SU-DHL-6 (cell line): Measurements from ENCODE around the gene AFG3L2.

Source experiments
- H2AFZ ChIP-seq: fragments of 200-600 bp; sonication (generic); 2 replicates; pipeline ENCODE4 v1.6.1; 2014; ENCODE audit warnings: low read depth, mild to moderate bottlenecking, moderate library complexity, mixed read lengths, antibody characterized with exemption, low read length; ENCODE audit not compliant: severe bottlenecking
- H3F3A ChIP-seq: fragments of 200-600 bp; shearing (Covaris generic); 2 replicates; pipeline ENCODE4 v1.6.0; 2016; ENCODE audit warnings: antibody characterized with exemption, mild to moderate bottlenecking; ENCODE audit not compliant: insufficient read depth
- H3K27ac ChIP-seq: fragments of 200-600 bp; sonication (generic); 2 replicates; pipeline ENCODE4 v1.5.1; 2016; ENCODE audit warnings: low read depth, mild to moderate bottlenecking, low read length, moderate library complexity, mixed read lengths
- H3K27me3 ChIP-seq: fragments of 200-600 bp; sonication (generic), shearing (Covaris generic); 2 replicates; pipeline ENCODE4 v1.6.0; 2014; ENCODE audit warnings: mild to moderate bottlenecking, low read length
- H3K36me3 ChIP-seq: fragments of 200-600 bp; sonication (generic); 2 replicates; pipeline ENCODE4 v1.6.1; 2014; ENCODE audit warnings: mild to moderate bottlenecking, low read length, mixed read lengths
- H3K4me2 ChIP-seq: fragments of 300-600, 200-600 bp; shearing (Covaris generic), sonication (generic); 2 replicates; pipeline ENCODE4 v1.6.0; 2014; ENCODE audit warnings: low read length, low read depth, mild to moderate bottlenecking; ENCODE audit not compliant: poor library complexity, severe bottlenecking
- H3K4me3 ChIP-seq: fragments of 200-600 bp; sonication (generic); 2 replicates; pipeline ENCODE4 v1.5.1; 2014; ENCODE audit warnings: antibody characterized with exemption, low read length, mild to moderate bottlenecking, mixed read lengths; ENCODE audit not compliant: insufficient read depth, poor library complexity, severe bottlenecking
- H3K79me2 ChIP-seq: fragments of 200-600 bp; sonication (generic); 2 replicates; pipeline ENCODE4 v1.6.1; 2014; ENCODE audit warnings: mild to moderate bottlenecking, low read length, moderate library complexity; ENCODE audit not compliant: insufficient read depth
- H3K9ac ChIP-seq: fragments of 200-600 bp; sonication (generic); 2 replicates; pipeline ENCODE4 v1.7.0; 2014; ENCODE audit warnings: mild to moderate bottlenecking, low read length
- H3K9me2 ChIP-seq: fragments of 200-600 bp; sonication (generic); replicated peaks from 2 replicates; pipeline ENCODE4 v1.6.1; 2014; ENCODE audit warnings: low read length; ENCODE audit not compliant: insufficient read depth
- H3K9me3 ChIP-seq: fragments of 200-600 bp; sonication (generic); 2 replicates; pipeline ENCODE4 v1.6.1; 2014; ENCODE audit warnings: low read length, mixed read lengths; ENCODE audit not compliant: insufficient read depth
- H4K20me1 ChIP-seq: fragments of 200-600 bp; sonication (generic); 2 replicates; pipeline ENCODE4 v1.6.1; 2014; ENCODE audit warnings: low read depth, mild to moderate bottlenecking, antibody characterized with exemption, low read length, moderate library complexity, mixed read lengths
- EZH2phosphoT487 ChIP-seq: fragments of 200-600 bp; sonication (generic), shearing (Covaris generic); conservative IDR thresholded peaks from 2 replicates; pipeline ENCODE4 v1.6.1; 2018; ENCODE audit warnings: mild to moderate bottlenecking, antibody characterized with exemption, low read length, moderate library complexity, mixed read lengths
- TF ChIP-seq, protein P1 (sequence below): fragments of 200-600 bp; sonication (generic); IDR thresholded peaks from one replicate; pipeline ENCODE4 v1.5.1; 2017; ENCODE audit warnings: antibody characterized with exemption, mild to moderate bottlenecking, low read length, moderate library complexity; ENCODE audit not compliant: insufficient read depth, poor library complexity, severe bottlenecking

The AFG3L2 gene

DNA sequence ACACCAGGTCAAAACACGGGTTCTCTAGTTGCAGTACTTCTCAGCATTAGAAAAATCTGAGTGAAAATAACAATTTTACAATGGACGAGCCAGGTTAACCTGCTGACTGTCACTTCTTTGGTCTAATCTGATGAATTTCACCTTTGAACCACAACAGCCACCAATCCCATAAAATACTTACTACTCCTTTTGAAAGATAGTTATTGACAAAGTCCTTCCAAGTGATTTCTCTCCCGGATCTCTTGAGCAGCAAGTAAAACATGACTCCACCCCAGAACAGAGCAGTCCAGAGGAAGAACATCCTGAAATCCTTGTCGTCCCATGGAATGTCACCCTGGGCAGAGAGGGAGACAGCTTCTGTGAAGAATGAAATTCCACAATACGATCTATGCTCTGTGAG, 10.2 kb downstream of the AFG3L2 start:
- no peak overlapping the region for H3K27ac ChIP-seq
- no peak overlapping the region for H3K4me3 ChIP-seq
- H3F3A ChIP-seq = no peaks in the 10 kb centered on the region
- no peak overlapping the region for H2AFZ ChIP-seq
- H4K20me1 ChIP-seq = no peaks in the 10 kb centered on the region
- TF ChIP-seq, protein P1, sequence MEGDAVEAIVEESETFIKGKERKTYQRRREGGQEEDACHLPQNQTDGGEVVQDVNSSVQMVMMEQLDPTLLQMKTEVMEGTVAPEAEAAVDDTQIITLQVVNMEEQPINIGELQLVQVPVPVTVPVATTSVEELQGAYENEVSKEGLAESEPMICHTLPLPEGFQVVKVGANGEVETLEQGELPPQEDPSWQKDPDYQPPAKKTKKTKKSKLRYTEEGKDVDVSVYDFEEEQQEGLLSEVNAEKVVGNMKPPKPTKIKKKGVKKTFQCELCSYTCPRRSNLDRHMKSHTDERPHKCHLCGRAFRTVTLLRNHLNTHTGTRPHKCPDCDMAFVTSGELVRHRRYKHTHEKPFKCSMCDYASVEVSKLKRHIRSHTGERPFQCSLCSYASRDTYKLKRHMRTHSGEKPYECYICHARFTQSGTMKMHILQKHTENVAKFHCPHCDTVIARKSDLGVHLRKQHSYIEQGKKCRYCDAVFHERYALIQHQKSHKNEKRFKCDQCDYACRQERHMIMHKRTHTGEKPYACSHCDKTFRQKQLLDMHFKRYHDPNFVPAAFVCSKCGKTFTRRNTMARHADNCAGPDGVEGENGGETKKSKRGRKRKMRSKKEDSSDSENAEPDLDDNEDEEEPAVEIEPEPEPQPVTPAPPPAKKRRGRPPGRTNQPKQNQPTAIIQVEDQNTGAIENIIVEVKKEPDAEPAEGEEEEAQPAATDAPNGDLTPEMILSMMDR = no peak
- TF ChIP-seq EZH2phosphoT487 = no peak
- H3K9me2 ChIP-seq = no peaks in the 10 kb centered on the region
- H3K4me2 ChIP-seq = no peak overlapping the region
- H3K9me3 ChIP-seq = no peaks in the 10 kb centered on the region
- H3K36me3 ChIP-seq = peaks cover 3% of the 10 kb centered on the region; the same call in 1 of the 2 replicates
- H3K79me2 ChIP-seq = peaks cover 22% of the 10 kb centered on the region
- no peaks in the 10 kb centered on the region for H3K27me3 ChIP-seq
- H3K9ac ChIP-seq = no peak overlapping the region

DNA sequence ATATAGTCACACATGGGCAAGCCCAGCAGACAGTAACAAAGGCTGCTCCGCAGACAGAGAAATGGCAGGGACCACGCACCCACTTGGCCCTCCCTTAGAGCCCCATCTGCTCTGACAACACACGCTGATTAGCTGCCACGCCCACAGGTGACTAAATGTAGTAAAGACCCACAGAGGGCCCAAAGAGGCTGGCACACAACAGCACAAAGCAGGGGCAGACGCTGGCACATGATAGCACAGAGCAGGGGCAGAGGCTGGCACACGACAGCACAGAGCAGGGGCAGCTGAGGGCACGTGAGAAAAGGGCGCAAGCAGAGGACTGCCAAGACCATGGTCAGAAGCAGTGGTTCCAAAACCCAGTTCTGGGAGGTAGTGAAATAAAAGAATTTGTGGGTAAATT, 10.6 kb downstream of the AFG3L2 start:
- TF ChIP-seq, protein P1 = no peak
- TF ChIP-seq EZH2phosphoT487 = no peak
- Histone ChIP-seq H3K27ac (no peak overlapping the region), H3K9me2 (no peaks in the 10 kb centered on the region), H4K20me1 (no peaks in the 10 kb centered on the region), H3K4me2 (no peak overlapping the region), H3K9me3 (no peaks in the 10 kb centered on the region), H3K36me3 (peaks cover 3% of the 10 kb centered on the region; the same call in 1 of the 2 replicates), H3K4me3 (no peak overlapping the region), H2AFZ (no peak overlapping the region), H3F3A (no peaks in the 10 kb centered on the region), H3K27me3 (no peaks in the 10 kb centered on the region), H3K79me2 (peaks cover 18% of the 10 kb centered on the region), H3K9ac (no peak overlapping the region)

DNA sequence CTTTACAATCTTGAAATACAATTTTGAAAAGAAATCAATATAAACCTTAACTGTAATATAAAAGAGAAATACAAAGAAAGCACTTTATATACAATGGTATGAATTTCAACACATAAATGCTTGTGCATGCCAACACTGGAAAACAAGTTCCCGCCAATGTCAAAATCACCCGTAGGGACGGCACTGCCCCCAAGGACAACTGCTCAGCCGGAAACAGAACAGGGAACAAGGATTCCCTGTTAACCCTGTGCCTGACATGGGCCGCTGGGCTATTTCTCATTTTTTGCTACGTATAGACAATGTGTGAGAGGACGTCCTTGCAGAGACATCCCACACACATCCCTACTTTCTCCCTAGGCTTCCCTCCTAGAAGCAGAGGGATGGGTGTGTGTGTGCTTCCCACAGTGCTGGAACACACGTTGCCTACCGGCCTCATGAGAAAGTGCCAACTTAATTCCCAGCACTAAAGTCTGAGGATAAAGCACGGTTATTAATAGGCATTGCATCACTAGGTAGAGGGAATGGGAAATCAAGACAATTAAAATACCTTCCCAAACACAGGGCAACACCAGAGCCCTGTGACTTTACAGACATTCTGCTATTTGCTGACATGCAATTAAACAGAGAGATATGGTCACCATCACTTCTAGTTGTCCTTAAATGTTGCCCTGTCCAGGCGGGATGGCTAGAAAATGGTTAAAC, 14.4 kb downstream of the AFG3L2 start:
- no peak overlapping the region for H3K9ac ChIP-seq
- H3K36me3 ChIP-seq = peaks cover 6% of the 10 kb centered on the region; the same call in 1 of the 2 replicates
- H3K4me3 ChIP-seq = no peak overlapping the region
- no peak overlapping the region for H3K27ac ChIP-seq
- no peaks in the 10 kb centered on the region for H3K9me3 ChIP-seq
- no peak overlapping the region for H3K4me2 ChIP-seq
- no peak overlapping the region for H2AFZ ChIP-seq
- H3K79me2 ChIP-seq = no peaks in the 10 kb centered on the region; the same call in 1 of the 2 replicates
- TF ChIP-seq, protein P1 = no peak
- no peak for TF ChIP-seq EZH2phosphoT487
- H4K20me1 ChIP-seq = no peaks in the 10 kb centered on the region
- H3K9me2 ChIP-seq = no peaks in the 10 kb centered on the region
- no peaks in the 10 kb centered on the region for H3K27me3 ChIP-seq
- H3F3A ChIP-seq = no peaks in the 10 kb centered on the region
